Measurements from ENCODE around the gene RUFY1. TPM values are rescaled to one million over a fixed set of nuclear protein-coding genes. Genes with fewer than 3 reads are reported as not detected.

The RUFY1 gene
- total and polyA plus RNA-seq, 9 of the 15 experiments (the other 6 are each of a cell fraction or from before 2014, with no cell fraction given): 5.0 to 41.7 (median 29.6) TPM

GRCh38 chr5:179509239-179509638, 41.1 kb upstream of the RUFY1 start:
- DNase-seq (ENCODE audit: extremely low read depth in 1 of 4, low spot score in 3 of 4) (no peak), FAIRE-seq (no peak)
- no peak overlapping the region for H2AFZ ChIP-seq (ENCODE audit: low read depth, low read length)

More at GRCh38 chr5:179509239-179509638, 41.1 kb upstream of the RUFY1 start:
- Histone ChIP-seq H3K36me3 (ENCODE audit: control insufficient read depth, insufficient read depth, low read length) (no peaks in the 10 kb centered on the region), H3K27me3 (ENCODE audit: control insufficient read depth in 2 of 2, insufficient read depth in 2 of 2, low read length in 2 of 2) (peaks cover 20 to 33% of the 10 kb centered on the region in 2 experiments), H3K4me3 (no peak overlapping the region), H3K79me2 (ENCODE audit: control insufficient read depth, insufficient read depth, low read length) (no peaks in the 10 kb centered on the region), H4K20me1 (replicated peaks; ENCODE audit: control insufficient read depth, insufficient read depth, low read length) (no peaks in the 10 kb centered on the region), H3K9me1 (ENCODE audit: control insufficient read depth, insufficient read depth, low read length) (no peaks in the 10 kb centered on the region), H3K27ac (ENCODE audit: extremely low read depth, low read depth, low read length) (no peak overlapping the region), H3K9me3 (replicated peaks; ENCODE audit: control insufficient read depth, insufficient read depth, low read depth, low read length) (no peaks in the 10 kb centered on the region), H3K9ac (ENCODE audit: insufficient read depth in 1 of 2, low read depth in 2 of 2, low read length in 2 of 2) (no peak overlapping the region), H3K4me2 (ENCODE audit: insufficient read depth, low read length) (no peak overlapping the region), H3K4me1 (replicated peaks in 1 of 2; ENCODE audit: control insufficient read depth in 2 of 2, insufficient read depth in 2 of 2, low read length in 2 of 2) (no peaks in the 10 kb centered on the region)
- intact Hi-C loops (cut with micrococcal nuclease) (no loop called here), in situ Hi-C loops (cut with MboI) (no loop called here)
- CTCF ChIA-PET (ENCODE audit: low intra/inter-chr PET ratio): no interaction called here
- POLR2A ChIA-PET: interaction anchor here (0.6 kb wide), 1 partner anchor 13 kb away, joined by 3 read pairs; no protein-coding TSS in a partner anchor
- BruUV-seq (replicated peaks): no TSS peak
- no peak for ATAC-seq
- TF ChIP-seq GABPB1 (CRISPR knock-in tag; IDR thresholded peaks at IDR 0.05) (no peak), TSHZ1 (CRISPR knock-in tag; IDR thresholded peaks at IDR 0.05) (no peak), ZNF124 (CRISPR knock-in tag; IDR thresholded peaks at IDR 0.05) (no peak), GTF2F1 (IDR thresholded peaks at IDR 0.05; ENCODE audit: low read depth, low read length) (no peak), RFX5 (IDR thresholded peaks at IDR 0.05; ENCODE audit: low read depth, low read length) (no peak), ZNF384 (IDR thresholded peaks at IDR 0.05; ENCODE audit: low read depth, low read length) (no peak), CBX1 (IDR thresholded peaks at IDR 0.05; ENCODE audit: low read depth) (no peak), GATA2 (CRISPR knock-in tag; IDR thresholded peaks at IDR 0.05) (no peak), RBM14 (IDR thresholded peaks at IDR 0.05; ENCODE audit: borderline replicate concordance, insufficient read depth, low read depth, low read length) (no peak), ZNF212 (CRISPR knock-in tag; IDR thresholded peaks at IDR 0.05) (no peak), PBX2 (CRISPR knock-in tag; IDR thresholded peaks at IDR 0.05; ENCODE audit: low read depth) (no peak), PBX2 (tag; conservative IDR thresholded peaks at IDR 0.05; ENCODE audit: low read depth) (no peak)
- WGBS (ENCODE audit: insufficient coverage, low coverage, missing lambda C conversion rate): 0% methylated on average over 4 of the region's 4 CpGs
